Neural cell (in vitro differentiated cells): ENCODE measurements around the gene MPZL1. TPM values are rescaled to one million over a fixed set of nuclear protein-coding genes. Genes with fewer than 3 reads are reported as not detected.
"Not testable (repeated sequence)": the region's sequence is repeated elsewhere in the genome, so short reads cannot be mapped to it uniquely, and the experiment has no call there.

ENCODE experiments used
- H2AFZ ChIP-seq: fragments of 200-600, 300-800 bp; sonication (generic), shearing (Covaris generic); 2 replicates; pipeline ENCODE4 v1.6.0; 2014; ENCODE audit warnings: low read depth, mild to moderate bottlenecking, antibody characterized with exemption, low read length, moderate library complexity
- H3F3A ChIP-seq: fragments of 200-600 bp; shearing (Covaris generic); 2 replicates; pipeline ENCODE4 v1.6.1; 2016; ENCODE audit warnings: mild to moderate bottlenecking, moderate library complexity, mixed read lengths, antibody characterized with exemption, low read length; ENCODE audit not compliant: insufficient read depth, poor library complexity, severe bottlenecking
- H3K27ac ChIP-seq: fragments of 200-600, 300-800 bp; sonication (generic), shearing (Covaris generic); 2 replicates; pipeline ENCODE4 v1.5.1; 2014; ENCODE audit warnings: mild to moderate bottlenecking, low read length, moderate library complexity
- H3K27me3 ChIP-seq: fragments of 300-800, 200-600 bp; sonication (generic), shearing (Covaris generic); 2 replicates; pipeline ENCODE4 v1.6.0; 2014; ENCODE audit warnings: mild to moderate bottlenecking, low read depth, low read length, moderate library complexity; ENCODE audit not compliant: insufficient read depth
- H3K36me3 ChIP-seq: fragments of 300-800, 200-600 bp; sonication (generic), shearing (Covaris generic); 2 replicates; pipeline ENCODE4 v1.5.1; 2014; ENCODE audit warnings: mild to moderate bottlenecking, antibody characterized with exemption, low read length, moderate library complexity; ENCODE audit not compliant: insufficient read depth
- H3K4me2 ChIP-seq: fragments of 300-800, 200-600 bp; sonication (generic), shearing (Covaris generic); 2 replicates; pipeline ENCODE4 v1.6.0; 2014; ENCODE audit warnings: mild to moderate bottlenecking, low read length
- H3K4me3 ChIP-seq: fragments of 300-800, 200-600 bp; sonication (generic), shearing (Covaris generic); 2 replicates; pipeline ENCODE4 v1.5.1; 2014; ENCODE audit warnings: mild to moderate bottlenecking, low read length, moderate library complexity
- H3K79me2 ChIP-seq: fragments of 200-600 bp; shearing (Covaris generic); replicated peaks from 2 replicates; pipeline ENCODE4 v1.6.0; 2014; ENCODE audit warnings: mild to moderate bottlenecking, low read length, moderate library complexity; ENCODE audit not compliant: insufficient read depth
- H3K9ac ChIP-seq: fragments of 300-800, 200-600 bp; sonication (generic), shearing (Covaris generic); 2 replicates; pipeline ENCODE4 v1.6.1; 2016; ENCODE audit warnings: mild to moderate bottlenecking, low read length, mixed read lengths
- H3K9me2 ChIP-seq: fragments of 200-600 bp; shearing (Covaris generic); 2 replicates; pipeline ENCODE4 v1.6.1; 2016; ENCODE audit warnings: mild to moderate bottlenecking, low read length, mixed read lengths; ENCODE audit not compliant: insufficient read depth
- H3K9me3 ChIP-seq: fragments of 200-600, 300-800 bp; sonication (generic), shearing (Covaris generic); 2 replicates; pipeline ENCODE4 v1.6.1; 2016; ENCODE audit warnings: mild to moderate bottlenecking, mixed run types, low read length, moderate library complexity, mixed read lengths
- H4K20me1 ChIP-seq: fragments of 200-600 bp; shearing (Covaris generic); 2 replicates; pipeline ENCODE4 v1.6.1; 2016; ENCODE audit warnings: mild to moderate bottlenecking, mixed run types; ENCODE audit not compliant: insufficient read depth
- CTCF ChIP-seq: fragments of 450-650 bp; IDR thresholded peaks from 2 replicates; pipeline ENCODE4 v1.5.1; 2014; ENCODE audit warnings: antibody characterized with exemption, mild to moderate bottlenecking, moderate library complexity; ENCODE audit not compliant: poor library complexity, severe bottlenecking
- EP300 ChIP-seq: fragments of 450-650 bp; conservative IDR thresholded peaks from 2 replicates; pipeline ENCODE4 v1.6.1; 2014; ENCODE audit warnings: antibody characterized with exemption, mild to moderate bottlenecking, moderate library complexity; ENCODE audit not compliant: poor library complexity, severe bottlenecking
- EZH2 ChIP-seq: fragments of 200-600, 300-800 bp; shearing (Covaris generic), sonication (generic); IDR thresholded peaks from 2 replicates; pipeline ENCODE4 v1.6.1; 2014; ENCODE audit warnings: antibody characterized with exemption, low read length, borderline replicate concordance, mild to moderate bottlenecking; ENCODE audit not compliant: insufficient read depth, poor library complexity, severe bottlenecking
- POLR2AphosphoS5 ChIP-seq: IDR thresholded peaks from 2 replicates; pipeline ENCODE4 v1.6.1; 2012
- RAD21 ChIP-seq: fragments of 450-650 bp; conservative IDR thresholded peaks from 2 replicates; pipeline ENCODE4 v1.6.1; 2014; ENCODE audit warnings: antibody characterized with exemption, mild to moderate bottlenecking, moderate library complexity
- TAF1 ChIP-seq: IDR thresholded peaks from 2 replicates; pipeline ENCODE4 v1.6.1; 2012; ENCODE audit warnings: low read depth
- polyA plus RNA-seq: library from polyadenylated mRNA; depleted of rRNA; stranded (reverse); fragments of >200 nt; gene quantifications from 2 replicates; pipeline ENCODE4 v1.2.3, GENCODE V29; 2014
- TF ChIP-seq, protein P1 (sequence below): IDR thresholded peaks from 2 replicates; pipeline ENCODE4 v1.6.1; 2012; ENCODE audit warnings: borderline replicate concordance

Gene MPZL1
- polyA plus RNA-seq, 1 donor from 2014 or later = 167 TPM

DNA sequence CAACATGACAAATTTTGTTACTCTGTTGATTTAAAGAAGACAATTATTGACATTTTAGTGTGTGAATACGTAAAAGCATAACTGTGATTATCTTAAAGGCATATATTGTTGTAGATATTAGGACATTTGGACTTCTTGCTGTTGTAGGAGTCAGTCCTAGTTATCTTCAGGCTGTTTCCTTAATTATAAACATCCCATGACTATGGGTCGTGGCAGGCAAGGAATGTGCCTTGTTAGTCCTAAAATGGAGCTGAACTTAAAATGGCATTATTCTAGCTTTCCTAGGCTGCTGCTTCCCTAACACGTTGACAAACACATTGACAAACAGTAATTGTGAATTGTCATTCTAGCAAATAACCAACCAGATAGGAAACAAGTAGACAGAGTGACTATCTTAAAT lies 4.4 kb upstream of the MPZL1 start:
- Histone ChIP-seq H2AFZ (no peak overlapping the region), H4K20me1 (no peaks in the 10 kb centered on the region), H3K9me3 (no peaks in the 10 kb centered on the region), H3K27me3 (peaks cover 4% of the 10 kb centered on the region), H3K79me2 (peaks cover under 1% of the 10 kb centered on the region), H3K9ac (no peak overlapping the region), H3K36me3 (no peaks in the 10 kb centered on the region), H3K4me2 (no peak overlapping the region), H3K9me2 (no peaks in the 10 kb centered on the region), H3K27ac (no peak overlapping the region), H3F3A (peaks cover 12% of the 10 kb centered on the region), H3K4me3 (no peak overlapping the region)
- TF ChIP-seq POLR2AphosphoS5 (no peak), RAD21 (no peak), EP300 (no peak), CTCF (no peak)

DNA sequence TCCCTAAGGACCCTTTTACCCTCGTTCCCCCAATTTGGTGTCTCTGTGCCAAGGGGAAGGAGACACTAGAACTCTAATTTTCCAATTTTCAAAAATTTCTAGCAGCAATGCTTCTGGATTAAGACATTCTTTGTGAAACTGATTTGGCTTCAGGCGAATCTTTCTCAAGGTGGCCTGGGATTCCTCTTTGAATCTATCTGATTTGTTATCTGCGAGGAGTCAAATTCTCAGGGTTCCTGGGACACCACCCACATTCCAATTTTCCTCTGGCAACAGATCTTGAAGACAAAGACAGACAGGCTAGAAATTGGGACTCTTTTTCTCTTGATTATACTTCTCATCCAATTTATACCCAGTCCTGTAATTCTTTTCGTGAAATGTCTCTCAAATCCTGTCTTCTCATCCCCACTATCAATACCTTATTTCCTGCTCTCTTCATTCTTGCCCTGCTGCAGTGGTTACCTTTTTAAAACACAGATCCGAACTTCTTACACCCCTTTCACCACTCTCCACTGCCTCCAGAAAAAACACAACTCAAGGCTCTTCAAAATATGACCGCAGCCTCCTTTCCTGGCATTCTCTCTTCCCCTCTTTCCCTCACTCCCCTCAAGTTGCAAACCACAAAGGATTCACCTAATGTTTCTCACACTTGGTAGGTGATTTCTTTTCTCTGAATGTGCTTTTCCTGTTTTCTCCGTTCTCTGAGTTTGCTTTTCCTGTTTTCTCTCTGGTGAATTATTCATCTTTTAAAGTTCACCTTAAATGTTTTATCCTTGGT lies 2.7 kb upstream of the MPZL1 start:
- no peaks in the 10 kb centered on the region for H3K36me3 ChIP-seq
- H3K27ac ChIP-seq = no peak overlapping the region
- H3K4me2 ChIP-seq = no peak overlapping the region
- no peaks in the 10 kb centered on the region for H3K9me3 ChIP-seq
- H4K20me1 ChIP-seq = no peaks in the 10 kb centered on the region
- H3K4me3 ChIP-seq = no peak overlapping the region
- H2AFZ ChIP-seq = no peak overlapping the region
- H3F3A ChIP-seq = peaks cover 12% of the 10 kb centered on the region
- no peaks in the 10 kb centered on the region for H3K27me3 ChIP-seq
- TF ChIP-seq TAF1 = no peak
- TF ChIP-seq, protein P1, sequence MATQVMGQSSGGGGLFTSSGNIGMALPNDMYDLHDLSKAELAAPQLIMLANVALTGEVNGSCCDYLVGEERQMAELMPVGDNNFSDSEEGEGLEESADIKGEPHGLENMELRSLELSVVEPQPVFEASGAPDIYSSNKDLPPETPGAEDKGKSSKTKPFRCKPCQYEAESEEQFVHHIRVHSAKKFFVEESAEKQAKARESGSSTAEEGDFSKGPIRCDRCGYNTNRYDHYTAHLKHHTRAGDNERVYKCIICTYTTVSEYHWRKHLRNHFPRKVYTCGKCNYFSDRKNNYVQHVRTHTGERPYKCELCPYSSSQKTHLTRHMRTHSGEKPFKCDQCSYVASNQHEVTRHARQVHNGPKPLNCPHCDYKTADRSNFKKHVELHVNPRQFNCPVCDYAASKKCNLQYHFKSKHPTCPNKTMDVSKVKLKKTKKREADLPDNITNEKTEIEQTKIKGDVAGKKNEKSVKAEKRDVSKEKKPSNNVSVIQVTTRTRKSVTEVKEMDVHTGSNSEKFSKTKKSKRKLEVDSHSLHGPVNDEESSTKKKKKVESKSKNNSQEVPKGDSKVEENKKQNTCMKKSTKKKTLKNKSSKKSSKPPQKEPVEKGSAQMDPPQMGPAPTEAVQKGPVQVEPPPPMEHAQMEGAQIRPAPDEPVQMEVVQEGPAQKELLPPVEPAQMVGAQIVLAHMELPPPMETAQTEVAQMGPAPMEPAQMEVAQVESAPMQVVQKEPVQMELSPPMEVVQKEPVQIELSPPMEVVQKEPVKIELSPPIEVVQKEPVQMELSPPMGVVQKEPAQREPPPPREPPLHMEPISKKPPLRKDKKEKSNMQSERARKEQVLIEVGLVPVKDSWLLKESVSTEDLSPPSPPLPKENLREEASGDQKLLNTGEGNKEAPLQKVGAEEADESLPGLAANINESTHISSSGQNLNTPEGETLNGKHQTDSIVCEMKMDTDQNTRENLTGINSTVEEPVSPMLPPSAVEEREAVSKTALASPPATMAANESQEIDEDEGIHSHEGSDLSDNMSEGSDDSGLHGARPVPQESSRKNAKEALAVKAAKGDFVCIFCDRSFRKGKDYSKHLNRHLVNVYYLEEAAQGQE = no peak
- no peak for TF ChIP-seq EZH2
- peaks cover 18% of the 10 kb centered on the region for H3K79me2 ChIP-seq
- no peak overlapping the region for H3K9ac ChIP-seq
- no peaks in the 10 kb centered on the region for H3K9me2 ChIP-seq

DNA sequence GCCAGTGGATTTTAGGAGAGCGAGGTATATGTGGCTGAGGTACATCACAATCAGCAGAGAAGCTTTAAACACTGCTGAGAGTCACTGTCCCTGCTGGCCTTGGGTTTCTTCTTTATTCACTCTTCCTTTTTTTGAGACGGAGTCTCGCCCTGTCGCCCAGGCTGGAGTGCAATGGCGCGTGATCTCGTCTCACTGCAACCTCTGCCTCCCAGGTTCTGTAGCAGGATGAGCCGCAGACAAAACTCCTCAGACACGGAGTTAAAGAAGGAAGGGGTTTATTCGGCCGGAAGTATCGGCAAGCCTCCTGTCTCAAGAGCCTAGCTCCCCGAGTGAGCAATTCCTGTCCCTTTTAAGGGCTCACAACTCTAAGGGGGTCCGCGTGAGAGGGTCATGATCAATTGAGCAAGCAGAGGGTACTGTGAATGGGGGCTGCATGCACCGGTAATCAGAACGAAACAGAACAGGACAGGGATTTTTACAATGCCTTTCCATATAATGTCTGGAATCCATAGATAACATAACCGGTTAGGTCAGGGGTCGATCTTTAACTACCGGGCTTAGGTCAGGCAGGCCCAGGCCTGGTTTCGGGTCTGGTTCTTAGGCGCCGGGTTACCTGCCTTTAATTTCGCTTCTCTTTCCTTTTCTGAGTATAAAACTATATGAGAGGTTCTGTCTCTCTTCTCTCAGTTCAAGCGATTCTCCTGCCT lies 1.9 kb upstream of the MPZL1 start:
- not testable (repeated sequence) for H3K27ac ChIP-seq, H3K4me2 ChIP-seq, H3K27me3 ChIP-seq, H3K9me3 ChIP-seq, H3K9ac ChIP-seq, H3K36me3 ChIP-seq, H2AFZ ChIP-seq, H3K9me2 ChIP-seq, H3K4me3 ChIP-seq, H4K20me1 ChIP-seq
- Histone ChIP-seq H3K79me2 (peaks cover 26% of the 10 kb centered on the region), H3F3A (peaks cover 11% of the 10 kb centered on the region)
